GM21786 (cell line): ENCODE data around the gene ANO4.
"Not testable (repeated sequence)": the region's sequence is repeated elsewhere in the genome, so short reads cannot be mapped to it uniquely, and the experiment has no call there.

Source experiments
- ATAC-seq: cut with Tn5 transposase; IDR thresholded peaks from one replicate; pipeline ENCODE4 v1.9.1; 2021; ENCODE audit not compliant: unreplicated experiment

ANO4 gene

DNA sequence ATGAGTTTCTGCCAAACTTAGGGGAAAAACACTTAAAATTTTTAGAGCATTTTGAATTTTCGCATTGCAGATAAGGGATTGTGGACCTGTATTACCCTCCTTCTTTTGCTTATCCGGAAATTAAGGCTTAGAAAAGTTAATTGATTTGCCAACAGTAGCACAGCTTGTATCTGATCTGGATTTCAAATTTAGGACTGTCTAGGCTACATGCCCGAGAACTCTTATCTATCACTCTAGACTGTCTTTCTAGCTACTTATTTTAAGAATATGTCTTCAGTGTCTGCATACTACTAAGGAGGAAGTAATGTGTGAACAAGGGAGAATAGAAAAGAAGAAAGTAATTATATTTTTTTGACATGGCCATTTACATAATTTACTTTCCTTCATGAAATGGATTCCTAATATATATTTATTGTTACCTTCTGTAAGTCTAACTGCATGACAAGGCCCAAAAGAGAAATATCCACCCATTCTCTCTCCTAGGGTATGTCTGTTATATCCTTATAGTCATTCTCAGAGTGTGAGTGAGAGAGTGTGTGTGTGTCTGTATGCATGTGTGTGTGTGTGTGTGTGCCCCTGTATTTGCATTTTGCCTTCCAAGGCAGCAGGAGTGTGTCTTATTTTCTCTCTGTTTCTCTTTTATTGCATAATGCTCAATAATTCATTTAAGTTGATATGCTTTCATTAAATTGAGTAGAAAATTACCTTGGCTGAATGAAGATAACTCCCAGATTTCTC lies 283.4 kb downstream of the ANO4 start:
- no peak for ATAC-seq

DNA sequence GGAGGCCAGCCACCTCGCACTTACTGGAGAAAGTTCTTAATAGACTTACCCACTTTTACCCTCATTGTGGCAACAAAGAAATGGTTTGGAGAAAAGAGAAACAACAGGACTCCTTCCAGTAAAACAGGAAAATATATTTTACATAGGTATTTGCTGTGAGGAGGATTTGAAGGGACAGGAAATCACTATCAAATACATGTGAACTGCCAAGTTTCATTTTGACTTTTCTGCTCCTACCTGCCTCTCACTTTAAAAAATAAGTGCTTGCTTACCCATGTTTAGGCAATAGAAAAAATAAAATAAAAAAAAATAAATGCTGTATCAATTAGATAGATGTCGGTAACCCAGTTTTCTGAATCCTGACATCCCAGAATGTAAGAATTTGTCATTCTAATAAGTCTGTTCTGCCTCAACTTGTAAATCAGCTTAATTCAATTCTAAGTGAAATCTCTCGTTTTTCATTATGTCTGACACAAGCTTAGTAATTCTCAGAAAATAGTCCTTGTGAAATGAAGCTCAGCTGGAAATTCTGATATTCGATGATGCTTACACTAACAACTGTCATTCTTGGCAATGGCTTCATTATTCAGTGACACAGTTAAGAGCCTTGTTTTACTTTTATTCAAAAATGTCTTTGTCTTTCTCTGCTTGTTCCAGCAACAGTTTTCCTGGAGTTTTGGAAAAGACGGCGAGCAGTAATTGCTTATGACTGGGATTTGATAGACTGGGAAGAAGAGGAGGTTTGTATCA lies 284.1 kb downstream of the ANO4 start:
- no peak for ATAC-seq

DNA sequence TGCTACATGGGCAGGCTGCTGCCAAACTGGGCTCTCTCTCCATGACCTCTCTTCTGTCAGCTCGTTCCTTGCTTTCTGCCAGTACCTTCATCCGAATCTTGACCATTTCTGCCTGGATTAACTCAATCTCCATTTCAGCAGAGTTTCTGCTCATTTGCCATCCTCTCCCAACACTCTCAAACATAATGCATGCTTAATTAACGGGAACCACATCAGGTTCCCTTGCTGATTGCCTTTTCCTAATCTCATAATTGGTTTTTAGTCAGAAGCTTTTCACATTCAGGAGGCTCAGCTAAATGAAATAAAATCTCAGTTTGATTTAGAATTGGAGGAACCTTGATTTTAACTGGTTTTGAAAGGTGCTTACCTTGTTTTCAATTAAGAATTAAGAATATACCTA lies 288.1 kb downstream of the ANO4 start:
- ATAC-seq: no peak

DNA sequence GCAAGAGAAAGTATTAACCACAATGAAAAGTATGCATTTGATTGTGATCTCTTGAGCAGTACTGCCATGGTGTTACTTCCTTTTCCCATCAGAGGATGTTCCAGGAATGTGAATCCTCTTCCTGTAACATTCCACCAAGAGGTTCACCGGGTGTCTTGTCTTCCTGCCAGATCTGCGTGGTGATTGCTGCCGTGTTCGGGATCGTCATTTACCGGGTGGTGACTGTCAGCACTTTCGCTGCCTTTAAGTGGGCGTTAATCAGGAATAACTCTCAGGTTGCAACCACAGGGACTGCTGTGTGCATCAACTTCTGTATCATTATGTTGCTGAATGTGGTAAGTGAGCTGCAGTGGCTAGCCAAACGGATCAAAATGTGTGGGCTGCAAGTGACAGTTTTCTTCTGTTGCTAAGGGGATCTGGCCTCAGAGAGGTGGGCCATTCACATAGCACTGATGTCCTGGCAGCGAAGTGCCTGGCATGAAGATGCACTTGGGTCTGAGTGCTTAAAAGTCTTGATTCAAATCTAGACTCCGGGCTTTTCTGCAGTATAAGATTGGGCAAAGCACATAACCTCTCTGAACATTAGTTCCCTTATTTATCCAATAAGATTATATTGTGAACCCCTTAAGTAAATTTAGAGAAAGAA lies 292.0 kb downstream of the ANO4 start:
- ATAC-seq: no peak

DNA sequence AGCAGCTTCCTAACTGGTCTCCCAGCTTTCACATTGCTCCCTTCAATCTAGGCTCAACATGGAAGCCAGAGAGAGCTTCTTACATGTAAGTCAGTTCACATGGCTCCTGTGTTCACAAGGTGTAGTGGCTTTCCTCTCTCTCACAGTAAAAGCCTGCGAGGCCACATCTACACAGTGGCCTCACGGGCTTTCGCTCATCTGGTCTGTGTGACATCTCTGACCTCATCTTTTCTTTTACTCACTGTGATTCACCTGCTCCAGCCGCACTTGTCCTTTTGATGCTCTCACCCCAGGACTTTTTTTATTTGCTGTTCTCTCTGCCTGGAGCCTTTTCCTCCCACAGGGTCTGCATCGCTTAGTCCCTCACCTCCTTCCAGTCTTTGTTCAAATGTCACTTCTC lies 293.3 kb downstream of the ANO4 start:
- no peak for ATAC-seq

DNA sequence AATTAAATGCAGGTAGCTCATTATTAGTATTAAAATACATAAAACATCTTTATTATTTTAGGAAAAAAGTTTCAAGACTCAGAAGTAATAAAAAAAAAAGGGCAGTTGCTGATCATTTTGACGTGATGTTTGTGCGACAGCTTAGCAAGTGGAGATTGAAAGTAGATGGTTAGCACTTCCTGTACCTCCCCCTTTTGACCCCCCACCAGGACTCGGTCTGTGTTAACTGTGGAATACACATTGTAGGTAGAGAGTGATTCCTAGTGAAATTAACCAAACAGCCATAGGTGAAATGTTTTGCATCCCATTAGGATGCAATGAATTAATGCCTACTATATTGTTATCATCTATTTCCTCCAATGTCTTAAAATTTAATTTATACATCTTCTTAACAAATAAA lies 294.7 kb downstream of the ANO4 start:
- ATAC-seq: no peak

DNA sequence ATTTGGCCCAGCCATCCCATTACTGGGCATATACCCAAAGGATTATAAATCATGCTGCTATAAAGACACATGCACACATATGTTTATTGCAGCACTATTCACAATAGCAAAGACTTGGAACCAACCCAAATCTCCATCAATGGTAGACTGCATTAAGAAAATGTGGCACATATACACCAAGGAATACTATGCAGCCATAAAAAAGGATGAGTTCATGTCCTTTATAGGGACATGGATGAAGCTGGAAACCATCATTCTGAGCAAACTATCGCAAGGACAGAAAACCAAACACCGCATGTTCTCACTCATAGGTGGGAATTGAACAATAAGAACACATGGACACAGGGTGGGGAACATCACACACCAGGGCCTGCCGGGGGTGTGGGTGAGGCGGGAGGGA lies 295.6 kb downstream of the ANO4 start:
- not testable (repeated sequence) for ATAC-seq

DNA sequence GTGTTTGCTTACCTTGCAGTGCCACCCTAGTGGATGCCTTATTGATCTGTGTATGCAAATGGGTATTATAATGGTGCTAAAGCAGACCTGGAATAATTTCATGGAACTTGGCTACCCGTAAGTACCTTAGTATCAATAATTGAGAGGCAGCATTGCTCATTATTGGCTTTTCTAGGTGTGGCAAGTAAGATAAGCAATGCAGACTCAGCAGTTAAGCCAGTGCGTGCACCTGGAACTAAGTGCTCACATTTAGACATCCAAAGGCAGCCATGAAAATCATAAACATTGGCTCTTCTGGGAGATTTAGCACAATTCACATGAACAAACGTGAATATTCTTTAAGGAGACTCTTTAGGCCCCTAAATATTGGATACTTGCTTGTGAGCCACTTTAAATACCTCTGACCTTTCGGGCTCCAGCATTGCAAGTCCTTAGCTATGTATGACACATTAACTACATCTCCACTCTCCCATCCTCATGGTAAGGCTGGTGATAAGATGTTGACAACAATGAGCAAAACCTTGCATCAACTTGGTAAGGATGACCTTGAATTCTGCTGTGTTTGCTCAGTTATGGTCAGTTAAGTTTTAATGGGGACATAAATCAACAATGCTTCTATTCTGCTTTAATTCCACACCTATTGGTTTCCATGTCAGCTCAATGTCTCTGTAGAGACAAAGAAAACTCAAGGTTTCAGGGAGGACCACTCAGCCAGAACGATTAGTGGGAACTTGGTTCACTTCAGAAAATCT lies 303.4 kb downstream of the ANO4 start:
- ATAC-seq: no peak

DNA sequence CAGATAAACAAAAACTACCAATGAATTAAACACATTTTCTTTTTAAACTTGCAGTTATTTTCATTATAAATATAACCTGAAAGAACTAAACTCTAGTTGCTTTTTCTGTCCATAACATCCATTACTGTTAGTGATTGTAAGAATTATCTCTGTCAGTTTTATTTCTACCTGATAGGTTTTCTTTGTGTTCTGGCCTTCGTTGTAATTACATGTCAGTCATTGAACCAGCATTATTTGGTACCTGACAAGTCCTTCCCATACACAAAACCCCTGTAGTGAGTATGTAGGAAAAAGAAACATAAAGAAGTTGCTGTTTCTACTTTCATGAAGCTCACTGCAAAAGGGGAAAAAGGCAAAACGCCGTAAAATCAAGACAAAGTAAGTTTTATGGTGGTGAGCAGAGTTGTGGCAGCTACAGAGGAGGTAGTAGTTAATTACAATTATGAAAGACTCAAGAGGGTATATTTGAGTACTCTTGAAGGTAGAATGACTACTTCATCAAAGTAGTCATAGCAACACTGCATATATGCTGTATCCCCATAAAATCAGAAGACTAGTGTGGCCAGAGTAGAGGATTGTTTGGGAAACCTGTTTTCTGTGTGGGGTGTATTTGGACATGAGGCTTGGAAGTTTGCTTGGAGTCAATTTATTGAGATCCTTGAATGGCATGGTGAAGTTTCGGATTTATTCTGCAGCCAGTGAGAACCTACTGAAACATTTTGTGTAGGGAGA lies 312.6 kb downstream of the ANO4 start:
- no peak for ATAC-seq

DNA sequence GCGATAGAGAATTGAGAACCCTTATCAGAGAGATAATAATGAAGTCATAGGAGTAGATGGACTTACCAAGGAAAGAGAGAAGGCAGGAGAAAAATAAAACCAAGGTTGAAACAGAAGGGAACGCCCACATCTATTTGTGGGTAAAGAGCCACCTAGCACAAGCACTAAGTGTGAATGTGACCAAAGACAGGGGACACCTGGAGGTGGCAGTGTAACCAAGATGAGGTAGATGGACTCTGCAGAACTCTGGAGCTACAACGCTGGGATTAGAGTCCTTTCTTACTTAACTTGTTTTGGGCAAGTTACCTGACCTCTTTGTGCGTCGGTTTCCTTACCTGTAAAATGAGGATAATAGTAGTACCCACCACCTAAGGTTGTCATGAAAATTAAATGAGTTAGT lies 313.6 kb downstream of the ANO4 start:
- no peak for ATAC-seq

DNA sequence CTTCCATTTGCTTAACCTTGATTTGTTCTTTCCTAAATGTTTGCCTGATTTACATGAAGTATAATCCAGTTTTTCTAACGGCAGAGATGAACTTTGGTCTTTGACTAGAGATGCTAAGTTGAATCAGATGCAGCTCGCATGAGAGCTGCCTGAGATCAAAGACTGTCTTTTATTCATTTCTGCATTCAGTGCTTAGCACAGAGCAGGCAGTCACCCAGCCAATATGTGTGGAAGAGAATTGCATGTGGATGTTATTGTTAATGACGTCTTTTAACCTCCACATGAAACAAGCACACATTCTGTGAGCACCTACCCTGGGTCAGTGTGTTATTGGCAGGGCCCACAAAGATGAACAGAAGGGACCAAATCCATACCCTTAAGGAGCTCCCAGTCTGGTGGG lies 316.3 kb downstream of the ANO4 start:
- ATAC-seq: no peak

DNA sequence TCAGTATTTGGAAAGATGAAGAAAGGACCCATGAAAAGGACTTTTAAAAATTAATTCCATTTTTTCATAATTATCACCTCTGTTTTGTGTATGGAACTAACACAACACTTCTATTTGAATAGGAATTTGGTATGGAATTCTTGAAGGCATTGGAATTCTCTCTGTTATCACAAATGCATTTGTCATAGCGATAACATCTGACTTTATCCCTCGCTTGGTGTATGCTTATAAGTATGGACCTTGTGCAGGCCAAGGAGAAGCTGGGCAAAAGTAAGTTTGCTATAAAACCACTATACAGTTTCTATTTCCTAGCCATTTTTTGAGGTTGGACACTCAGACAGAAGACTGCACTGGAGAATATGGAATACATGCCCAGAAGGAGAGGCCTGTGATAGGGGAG lies 316.9 kb downstream of the ANO4 start:
- ATAC-seq: no peak

DNA sequence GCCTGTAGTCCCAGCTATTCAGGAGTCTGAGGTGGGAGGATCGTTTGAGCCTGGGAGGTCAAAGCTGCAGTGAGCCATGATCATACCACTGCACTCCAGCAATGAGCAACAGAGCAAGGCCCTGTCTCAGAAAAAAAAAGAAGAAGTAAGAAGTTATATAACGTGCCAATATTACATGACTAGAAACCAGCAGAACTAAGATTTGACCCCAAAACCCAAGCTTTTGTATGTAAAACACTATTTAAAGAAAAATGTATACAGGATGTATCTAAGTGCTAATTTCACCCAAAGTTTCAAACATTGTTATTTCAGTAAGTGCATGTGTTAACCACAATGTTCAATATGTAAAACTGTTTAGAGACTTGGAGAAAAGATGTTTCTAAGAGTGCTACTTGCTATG lies 320.8 kb downstream of the ANO4 start:
- ATAC-seq: no peak

DNA sequence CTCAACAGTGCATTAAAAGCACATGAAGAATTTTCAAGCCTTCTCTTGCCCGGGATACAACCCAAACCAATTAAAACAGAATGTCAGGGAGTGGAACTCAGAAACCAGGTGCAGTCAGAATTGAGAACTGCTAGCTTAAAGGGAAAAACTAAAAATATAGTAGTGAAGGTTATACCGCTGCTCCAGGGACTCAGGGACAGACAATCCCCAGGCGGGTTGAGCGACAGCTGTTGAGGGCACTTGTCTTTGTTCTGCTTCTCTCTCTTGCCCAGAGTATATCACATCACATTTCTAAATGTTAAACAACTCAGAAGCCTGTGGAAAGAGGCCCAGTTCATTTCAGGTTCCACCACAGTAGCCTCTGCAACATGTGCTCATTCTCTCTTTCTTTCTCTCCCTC lies 322.3 kb downstream of the ANO4 start:
- ATAC-seq: no peak

DNA sequence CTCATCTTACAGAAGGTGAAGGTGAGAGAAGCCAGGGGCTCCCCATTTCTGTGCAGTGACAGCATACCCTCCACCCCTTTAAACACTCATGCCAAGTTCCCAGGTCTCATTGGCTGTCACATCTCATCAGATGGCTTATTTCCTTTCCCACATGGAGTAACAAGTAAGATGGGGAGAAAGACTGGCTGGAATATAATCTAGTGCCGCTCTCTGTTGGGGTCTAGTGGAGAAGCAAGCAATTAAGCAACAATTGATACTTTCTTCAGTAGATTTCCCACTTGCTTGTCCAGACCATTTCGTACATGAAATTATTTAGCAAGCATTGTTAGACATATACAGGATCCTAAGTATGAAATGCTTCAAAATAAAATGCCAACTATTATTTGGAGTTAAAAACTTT lies 323.3 kb downstream of the ANO4 start:
- no peak for ATAC-seq

DNA sequence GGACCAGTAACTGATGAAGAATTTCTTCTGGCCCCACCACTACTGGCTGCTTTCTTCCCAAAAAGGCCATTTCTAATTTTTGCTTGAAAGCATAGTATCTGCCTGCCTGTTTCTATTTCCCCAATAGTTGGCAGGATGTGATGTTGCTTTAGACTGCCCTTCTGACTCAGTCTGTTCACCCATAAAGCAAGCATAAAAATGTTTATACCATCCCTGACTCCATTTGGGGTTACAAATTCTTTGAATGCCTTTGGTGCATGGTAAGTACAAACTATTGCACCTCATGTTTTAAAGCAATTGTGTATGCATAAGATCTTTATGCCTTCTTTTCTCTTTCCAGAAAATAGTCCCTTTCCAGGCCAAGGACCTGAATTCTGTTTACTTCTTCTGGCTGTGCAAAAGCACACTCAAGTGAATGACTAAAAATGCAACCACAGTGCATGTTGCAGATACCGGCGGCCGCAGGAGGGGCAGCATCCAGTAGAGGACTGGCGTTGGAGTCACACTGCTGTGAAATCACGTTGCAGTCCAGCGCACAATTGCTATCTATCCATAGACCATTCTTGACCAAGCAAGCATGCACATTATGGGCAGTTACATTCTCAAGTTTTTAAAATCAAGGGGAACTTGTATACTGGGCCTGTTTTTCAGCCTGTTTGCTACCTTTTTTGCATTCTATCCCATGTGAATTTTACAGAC lies 333.1 kb downstream of the ANO4 start:
- no peak for ATAC-seq

DNA sequence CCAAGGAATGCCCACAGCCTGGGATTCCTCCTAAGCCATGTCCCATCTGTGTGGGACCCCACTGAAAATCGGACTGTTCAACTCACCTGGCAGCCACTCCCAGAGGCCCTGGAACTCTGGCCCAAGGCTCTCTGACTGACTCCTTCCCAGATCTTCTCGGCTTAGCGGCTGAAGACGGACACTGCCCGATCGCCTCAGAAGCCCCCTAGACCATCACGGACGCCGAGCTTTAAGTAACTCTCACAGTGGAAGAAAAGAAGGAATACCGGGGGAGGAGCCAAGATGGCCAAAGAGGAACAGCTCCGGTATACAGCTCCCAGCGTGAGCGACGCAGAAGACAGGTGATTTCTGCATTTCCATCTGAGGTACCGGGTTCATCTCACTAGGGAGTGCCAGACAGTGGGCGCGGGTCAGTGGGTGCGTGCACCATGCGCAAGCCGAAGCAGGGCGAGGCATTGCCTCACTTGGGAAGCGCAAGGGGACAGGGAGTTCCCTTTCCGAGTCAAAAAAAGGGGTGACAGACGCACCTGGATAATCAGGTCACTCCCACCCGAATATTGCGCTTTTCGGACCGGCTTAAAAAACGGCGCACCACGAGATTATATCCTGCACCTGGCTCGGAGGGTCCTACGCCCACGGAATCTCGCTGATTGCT lies 351.3 kb downstream of the ANO4 start:
- not testable (repeated sequence) for ATAC-seq

DNA sequence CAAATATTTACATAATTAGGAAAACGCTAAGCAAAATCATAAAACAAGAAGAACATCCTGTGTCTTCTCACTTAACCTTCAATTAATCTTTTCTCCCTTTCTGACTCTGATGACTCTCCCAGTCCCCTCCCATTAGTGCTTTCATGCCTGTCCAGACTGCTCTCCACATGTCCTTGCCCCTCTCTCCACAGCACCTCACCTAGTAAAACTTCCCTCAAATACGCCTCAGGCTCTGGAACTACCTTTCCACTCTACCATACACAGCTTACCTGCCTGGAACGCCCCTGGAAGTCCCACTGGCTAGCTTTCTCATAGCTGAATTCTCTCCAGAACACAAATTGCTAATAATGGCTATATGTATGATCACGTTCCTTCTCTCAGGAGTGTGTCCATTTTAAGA lies 370.7 kb downstream of the ANO4 start:
- ATAC-seq: no peak

DNA sequence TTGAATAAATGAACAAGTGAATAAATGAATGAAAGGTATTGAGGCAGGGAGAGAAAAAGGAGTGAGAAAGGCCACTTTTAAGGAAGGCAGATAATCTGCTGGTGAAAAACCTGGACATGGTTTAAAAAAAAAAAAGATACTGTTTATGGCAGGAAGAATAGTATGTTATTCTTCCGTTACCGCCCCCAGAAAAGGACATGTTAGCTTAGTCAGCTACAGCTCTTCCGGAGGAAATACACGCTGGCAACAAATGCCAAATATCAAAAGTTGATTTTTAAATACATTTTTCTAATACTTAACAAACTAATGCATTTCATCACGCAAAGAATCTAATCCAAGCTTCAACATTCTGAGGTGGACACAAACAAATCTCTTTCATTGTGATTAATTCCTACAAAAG lies 372.3 kb downstream of the ANO4 start:
- ATAC-seq: no peak

DNA sequence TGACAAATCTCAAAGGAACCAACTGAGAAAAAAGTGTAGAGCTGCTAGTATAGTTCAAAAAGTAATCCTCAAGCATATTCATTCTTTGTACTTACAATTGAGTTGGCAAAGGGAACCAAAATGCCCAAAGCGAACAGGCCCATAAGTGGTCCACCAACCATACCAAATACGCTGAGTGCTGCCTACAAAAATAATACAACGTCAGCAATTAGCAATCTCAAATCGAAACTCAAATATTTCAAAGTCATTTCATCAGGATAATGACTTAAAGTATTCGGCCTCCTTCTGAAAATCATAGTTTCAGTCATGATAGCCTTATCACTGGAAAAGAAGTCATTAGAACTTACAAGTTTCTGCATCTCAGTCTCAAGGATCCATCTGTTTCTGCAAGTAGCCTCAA lies 373.4 kb downstream of the ANO4 start:
- ATAC-seq: no peak
